ENCODE results near the gene TLK1.
"Not testable (repeated sequence)": the region's sequence is repeated elsewhere in the genome, so short reads cannot be mapped to it uniquely, and the experiment has no call there.

The TLK1 gene

DNA sequence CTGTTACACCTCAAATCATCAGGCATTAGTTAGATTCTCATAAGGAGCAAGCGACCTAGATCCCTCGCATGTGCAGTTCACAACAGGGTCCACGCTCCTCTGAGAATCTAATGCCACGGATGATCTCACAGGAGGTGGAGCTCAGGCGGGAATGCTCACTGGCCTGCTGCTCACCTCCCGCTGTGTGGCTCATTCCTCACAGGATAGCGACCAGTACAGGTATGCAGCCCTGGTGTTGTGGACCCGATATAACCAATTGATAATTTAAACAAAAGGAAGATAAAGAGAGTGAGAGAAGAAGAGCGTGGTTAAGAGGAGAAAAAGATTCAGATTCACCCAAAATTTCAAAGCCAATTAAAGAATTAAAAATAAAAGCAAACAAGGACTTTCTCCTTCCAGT, 20.8 kb downstream of the TLK1 start:
- no peak for DNase-seq

- no peak for DNase-seq
These were observed 24.7 kb downstream of the TLK1 start for GRCh38 chr2:171136024-171136423.

DNA sequence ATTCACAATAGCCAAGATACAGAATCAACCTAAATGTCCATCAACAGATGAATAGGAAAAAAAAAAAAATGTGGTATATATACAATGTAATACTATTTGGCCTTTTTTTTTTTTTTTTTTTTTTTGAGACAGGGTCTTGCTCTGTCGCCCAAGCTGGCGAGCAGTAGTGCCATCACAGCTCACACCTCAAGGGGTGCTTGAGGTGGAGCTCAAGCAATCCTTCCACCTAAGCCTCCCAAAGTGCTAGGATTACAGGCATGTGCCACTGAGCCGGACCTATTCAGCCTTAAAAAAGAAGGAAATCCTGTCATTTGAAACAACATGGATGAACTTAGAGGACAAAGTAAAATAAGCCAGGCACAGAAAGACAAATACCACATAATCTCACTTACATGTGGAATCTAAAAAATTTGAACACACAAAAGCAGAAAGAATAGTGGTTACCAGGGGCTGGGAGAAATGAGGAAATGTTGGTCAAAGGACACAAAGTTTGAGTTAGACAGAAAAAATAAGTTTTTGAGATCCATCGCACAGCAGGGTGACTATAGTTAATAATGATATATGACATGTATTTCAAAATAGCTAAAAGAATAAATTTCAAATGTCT, 26.0 kb downstream of the TLK1 start:
- no peak for DNase-seq

GRCh38 chr2:171132086-171132485, 28.6 kb downstream of the TLK1 start:
- no peak for DNase-seq

- no peak for DNase-seq
These were observed 32.2 kb downstream of the TLK1 start for GRCh38 chr2:171128461-171128860.

GRCh38 chr2:171124541-171124940, 36.2 kb downstream of the TLK1 start:
- no peak for DNase-seq

DNA sequence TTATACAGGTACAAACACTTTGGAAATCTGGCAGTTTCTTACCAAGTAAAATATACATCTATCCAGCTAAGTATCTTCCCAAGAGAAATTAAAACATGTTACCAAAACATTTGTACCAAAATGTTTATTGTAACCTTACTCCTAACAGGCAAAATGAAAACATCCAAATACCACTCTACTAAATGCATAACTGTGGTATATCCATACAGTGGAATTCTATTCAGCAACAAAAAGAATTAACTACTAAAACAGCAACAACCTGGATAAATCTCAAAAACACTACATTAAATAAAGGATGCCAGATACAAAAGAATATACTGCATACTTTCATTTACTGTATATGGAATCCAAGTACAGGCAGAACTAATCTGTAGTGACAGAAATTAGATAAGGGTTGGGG, 51.1 kb downstream of the TLK1 start:
- no peak for DNase-seq

DNA sequence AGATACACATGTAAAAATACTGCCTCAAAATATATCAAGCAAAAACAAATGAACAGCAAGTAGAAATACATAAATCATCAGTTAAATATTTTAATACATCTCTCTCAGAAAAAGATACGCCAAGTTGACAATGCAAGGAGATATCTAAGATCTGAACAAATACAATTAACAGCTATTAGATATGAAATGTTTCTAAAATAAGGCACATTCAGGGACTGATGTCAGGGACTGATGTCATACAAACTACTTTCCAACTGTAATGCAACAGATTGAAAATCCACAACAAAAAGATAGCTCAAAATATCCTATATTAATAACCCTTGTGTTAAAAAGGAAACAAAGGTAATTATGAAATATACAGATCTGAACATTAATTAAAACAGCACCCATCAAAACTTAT, 51.7 kb downstream of the TLK1 start:
- no peak for DNase-seq

- DNase-seq = no peak
These were observed 52.9 kb downstream of the TLK1 start for GRCh38 chr2:171107803-171108202.

- DNase-seq = no peak
These were observed 56.3 kb downstream of the TLK1 start for GRCh38 chr2:171104379-171104778.

DNA sequence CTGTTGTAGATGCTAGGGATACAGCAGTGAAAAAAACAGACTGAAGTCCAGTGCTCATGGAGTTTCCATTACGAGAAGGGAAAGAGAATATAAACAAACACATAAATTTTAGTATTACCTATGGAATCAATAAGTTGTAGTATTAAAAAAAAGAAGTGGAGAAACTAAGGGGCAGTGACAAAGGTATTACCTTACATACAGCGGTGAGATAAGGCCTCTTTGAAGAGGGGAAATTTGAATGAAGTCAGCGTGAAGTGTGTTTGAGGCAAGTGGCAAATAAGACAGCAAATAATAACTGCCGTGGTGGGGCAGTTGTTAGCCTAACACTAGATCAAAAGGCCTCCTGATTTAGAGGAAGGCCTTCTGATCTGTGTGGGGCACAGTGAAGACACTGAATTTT, 57.9 kb downstream of the TLK1 start:
- DNase-seq = no peak

DNA sequence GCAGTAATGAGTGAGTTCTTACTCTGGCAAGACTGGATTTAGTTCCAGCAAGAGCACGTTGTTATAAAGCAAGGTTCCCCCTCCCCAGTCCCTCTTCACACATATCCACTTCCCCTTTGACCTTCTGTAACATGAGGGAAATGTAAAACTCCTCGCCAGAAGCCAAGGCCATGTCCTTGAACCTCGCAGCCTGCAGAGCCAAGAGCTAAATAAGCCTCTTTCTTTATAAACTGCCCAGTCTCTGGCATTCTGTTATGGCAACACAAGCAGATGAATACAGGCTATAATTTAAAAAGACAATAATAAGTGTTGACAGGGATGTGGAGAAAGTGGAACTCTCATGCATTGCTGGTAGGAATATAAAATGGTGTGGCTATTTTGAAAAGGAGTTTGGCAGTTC, 60.3 kb downstream of the TLK1 start:
- no peak for DNase-seq

- DNase-seq = no peak
These were observed 62.1 kb downstream of the TLK1 start for GRCh38 chr2:171098607-171099006.

DNA sequence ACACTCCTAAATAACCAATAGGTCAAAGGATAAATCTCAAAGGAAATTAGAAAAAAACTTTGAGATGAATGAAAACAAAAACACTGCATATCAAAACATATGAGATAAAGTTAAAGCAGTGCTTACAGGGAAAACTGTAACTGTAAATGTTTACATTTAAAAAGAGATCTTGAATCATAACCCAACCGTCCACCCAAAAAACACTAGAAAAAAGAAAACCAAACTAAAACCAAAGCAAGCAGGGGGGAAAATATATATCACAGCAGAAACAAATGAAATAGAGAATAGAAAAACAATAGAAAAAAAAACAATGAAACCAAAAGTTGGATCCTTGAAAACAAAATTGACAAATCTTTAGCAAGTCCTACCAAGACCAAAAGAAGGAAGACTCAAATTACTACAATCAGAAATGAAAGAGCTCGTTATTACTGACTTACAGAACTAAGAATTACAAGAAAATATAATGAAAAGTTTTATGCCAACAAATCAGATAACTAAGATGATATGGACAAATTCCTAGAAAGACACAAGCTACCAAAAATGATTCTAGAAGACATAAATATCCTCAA, 65.6 kb downstream of the TLK1 start:
- DNase-seq = no peak

DNA sequence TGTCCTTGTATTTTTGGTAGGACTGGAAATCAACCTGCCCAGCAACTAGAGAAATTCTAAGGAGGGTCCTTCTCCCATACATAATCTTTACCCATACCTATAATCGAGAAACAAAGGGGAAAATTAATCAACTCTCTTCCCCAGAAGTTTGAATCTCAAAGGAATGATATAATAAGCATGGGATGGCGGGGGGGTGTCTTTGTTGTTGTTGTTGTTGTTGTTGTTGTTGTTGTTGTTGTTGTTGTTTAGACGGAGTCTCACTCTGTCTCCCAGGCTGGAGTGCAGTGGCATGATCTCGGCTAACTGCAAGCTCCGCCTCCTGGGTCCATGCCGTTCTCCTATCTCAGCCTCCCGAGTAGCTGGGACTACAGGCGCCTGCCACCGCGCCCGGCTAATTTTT, 69.2 kb downstream of the TLK1 start:
- DNase-seq = not testable (repeated sequence)

DNA sequence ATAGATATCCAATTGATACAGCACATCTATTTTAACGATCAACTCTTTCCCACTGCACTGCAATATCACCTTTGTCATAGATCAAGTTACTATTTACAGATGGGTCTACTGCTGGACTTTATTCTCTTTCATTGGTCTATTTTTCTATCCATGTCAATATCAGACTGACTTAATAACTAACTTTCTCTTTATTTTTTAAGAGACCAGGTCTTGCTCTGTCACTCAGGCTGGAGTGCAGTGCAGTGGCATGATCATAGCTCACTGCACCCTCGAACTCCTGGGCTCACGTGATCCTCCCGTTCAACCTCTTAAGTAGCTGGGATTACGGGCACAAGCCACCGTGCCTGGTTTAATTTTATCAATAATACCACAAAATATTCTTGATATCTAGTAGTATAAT, 71.2 kb downstream of the TLK1 start:
- DNase-seq = no peak

GRCh38 chr2:171088057-171088834, 72.4 kb downstream of the TLK1 start:
- DNase-seq = no peak

DNA sequence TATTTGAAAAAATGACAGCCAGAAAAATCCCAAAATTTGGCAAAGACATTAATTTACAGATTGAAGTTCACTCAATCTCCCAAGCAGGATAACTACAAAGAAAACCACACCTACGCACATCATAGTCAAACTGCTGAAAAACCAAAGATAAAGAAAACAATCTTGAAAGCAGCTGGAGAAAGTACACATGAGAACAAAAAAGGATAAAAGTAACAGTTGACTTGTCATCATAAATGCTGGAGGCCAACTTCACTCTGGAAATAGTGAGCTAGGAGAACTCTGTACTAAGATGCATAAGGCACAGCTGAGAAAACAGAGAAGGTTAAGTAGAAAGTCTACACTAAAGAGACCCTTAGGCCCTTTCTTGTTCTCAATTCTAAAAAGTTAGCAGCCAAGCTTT, 73.1 kb downstream of the TLK1 start:
- no peak for DNase-seq

- peak; percentile 48 for DNase-seq
These were observed 74.1 kb downstream of the TLK1 start for GRCh38 chr2:171086352-171087290.

GRCh38 chr2:171084128-171084527, 76.6 kb downstream of the TLK1 start:
- DNase-seq = no peak

DNA sequence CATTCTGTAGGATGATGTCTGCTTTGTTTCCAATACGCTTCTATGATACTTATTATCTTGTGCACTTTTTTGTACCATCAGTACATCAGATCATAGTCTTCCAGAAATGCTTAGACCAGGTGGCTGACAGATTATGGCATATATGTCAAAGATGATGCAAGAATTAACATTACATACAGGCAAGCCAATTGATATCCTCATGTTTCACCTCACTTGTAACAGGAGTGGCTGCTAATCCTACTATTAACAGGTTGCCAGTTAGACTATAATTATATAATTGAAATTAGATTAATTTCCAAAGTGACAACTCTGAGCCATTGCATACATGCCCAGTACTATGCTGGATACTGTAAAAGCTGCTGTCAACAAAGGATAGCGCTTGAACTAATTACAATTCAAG, 77.2 kb downstream of the TLK1 start:
- no peak for DNase-seq

GRCh38 chr2:171081649-171082111, 79.0 kb downstream of the TLK1 start:
- DNase-seq = peak; percentile 24

DNA sequence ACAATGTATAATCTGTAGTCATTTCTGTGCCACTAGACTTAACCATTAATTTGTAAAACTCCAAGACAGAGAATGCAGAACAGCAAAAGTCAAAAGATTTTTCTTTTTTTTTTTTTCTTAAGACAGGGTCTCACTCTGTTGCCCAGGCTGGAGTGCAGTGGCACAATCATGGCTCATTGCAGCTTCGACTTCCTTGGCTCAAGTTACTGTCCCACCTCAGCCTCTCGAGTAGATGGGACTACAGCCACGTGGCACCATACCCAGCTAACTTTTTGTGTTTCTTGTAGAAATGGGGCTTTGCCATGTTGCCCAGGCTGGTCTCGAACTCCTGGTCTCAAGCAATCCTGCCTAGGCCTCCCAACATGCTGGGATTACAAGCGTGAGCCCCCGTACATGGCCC, 80.1 kb downstream of the TLK1 start:
- DNase-seq = no peak

Data from CD4-positive, alpha-beta T cell treated with Interleukin-15 for 1 hour (primary cell).